Sigmoid colon (tissue), 7 donors: ENCODE results near the gene PHF21A. TPM values are rescaled to one million over a fixed set of nuclear protein-coding genes. Genes with fewer than 3 reads are reported as not detected.

Source experiments
- DNase-seq: peaks from one replicate; pipeline ENCODE4 v3.0.0-alpha.2; 2019
- H3K27ac ChIP-seq, 4 donors: fragments of 200-600 bp; sonication (generic); one replicate each; pipeline ENCODE4 v1.5.1; 2016 to 2019; ENCODE audit warnings: mild to moderate bottlenecking in 1 of 4
- H3K27me3 ChIP-seq, 3 donors: fragments of 200-600 bp; sonication (generic); one replicate each; pipeline ENCODE4 v1.5.1; 2019; ENCODE audit warnings: mild to moderate bottlenecking in 1 of 3
- H3K36me3 ChIP-seq, 4 donors: fragments of 200-600 bp; sonication (generic); one replicate each; pipeline ENCODE4 v1.5.1; 2016 to 2019
- H3K4me1 ChIP-seq, 4 donors: fragments of 200-600 bp; sonication (generic); one replicate each; pipeline ENCODE4 v1.5.1; 2017 to 2019
- H3K4me3 ChIP-seq, 4 donors: fragments of 200-600 bp; sonication (generic); one replicate each; pipeline ENCODE4 v1.5.1; 2017 to 2019; ENCODE audit warnings: mild to moderate bottlenecking in 2 of 4, moderate library complexity in 1 of 4
- H3K9me3 ChIP-seq, 4 donors: fragments of 200-600 bp in 3 of 4; sonication (generic) in 3 of 4; one replicate each; pipeline versions ENCODE4 v1.5.1 to v1.6.1; 2013 to 2019
- EP300 ChIP-seq, 4 donors: sonication (generic); formaldehyde crosslinking; IDR thresholded peaks; one replicate each; pipeline ENCODE4 v1.6.1; 2017; ENCODE audit warnings: antibody characterized with exemption in 4 of 4
- POLR2A ChIP-seq, 2 donors: fragments of 450-650 bp; IDR thresholded peaks; one replicate each; pipeline ENCODE4 v1.6.1; 2016; ENCODE audit warnings: antibody characterized with exemption in 2 of 2, mild to moderate bottlenecking in 2 of 2, moderate library complexity in 2 of 2
- POLR2AphosphoS5 ChIP-seq, 4 donors: sonication (generic); formaldehyde crosslinking; IDR thresholded peaks; one replicate each; pipeline ENCODE4 v1.6.1; 2017; ENCODE audit warnings: antibody characterized with exemption in 4 of 4
- WGBS, 2 donors: extraction: QIAGEN DNeasy Blood & Tissue Kit; methylation state at CpG; one replicate each; pipeline ENCODE4 v1.1.7; 2013; 5-methylcytosine and 5-hydroxymethylcytosine counted together
- intact Hi-C: fragments of 100-400 bp; cut with DNase I; formaldehyde crosslinking; loops from one replicate; pipeline ENCODE4 v1.15.1; 2023
- polyA plus RNA-seq, 3 donors: library from polyadenylated mRNA; stranded (reverse); fragments of 200-250 nt; gene quantifications; one replicate each; pipeline ENCODE4 v1.2.3, GENCODE V29; 2013
- total RNA-seq, 4 donors: library from RNA; depleted of rRNA; stranded (reverse); fragments of >200 nt; gene quantifications; one replicate each; pipeline ENCODE4 v1.1.0, GENCODE V29; 2016
- TF ChIP-seq, protein P1 (sequence below), 4 experiments: fragments of 450-650 bp in 3 of 4; fragments of 200-600 bp in 1 of 4; IDR thresholded peaks; one replicate each; pipeline ENCODE4 v1.5.1; 2016 to 2019; ENCODE audit warnings: antibody characterized with exemption in 4 of 4, mild to moderate bottlenecking in 3 of 4, moderate library complexity in 2 of 4
- donor health status: healthy with polysubstance abuse.
- donor health status: Bipolar disorder and iron deficiency.
- donor health status: healthy.

Gene PHF21A
- total and polyA plus RNA-seq, 7 donors: 5.3 to 58.6 (median 30.3) TPM

DNA sequence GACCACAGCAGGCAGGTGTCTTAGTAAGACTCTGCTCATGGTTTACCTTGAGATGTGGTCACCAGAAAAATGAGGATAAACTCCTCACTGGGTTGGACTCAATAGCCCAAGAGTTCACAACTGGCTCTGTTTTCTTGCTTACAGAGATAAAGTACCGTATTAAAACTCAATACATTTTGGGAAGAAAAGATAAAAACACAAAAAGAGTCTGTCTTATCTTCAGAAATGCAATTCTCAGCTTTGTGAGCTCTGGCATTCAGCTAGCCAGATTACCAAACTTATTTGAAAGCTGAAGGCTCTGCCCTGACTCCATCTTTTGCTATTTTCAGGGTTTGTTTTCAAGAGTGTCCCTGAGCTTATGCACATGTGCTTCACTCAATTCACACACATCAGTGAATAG, 75.4 kb downstream of the PHF21A start:
- Histone ChIP-seq H3K36me3 (no peaks in the 10 kb centered on the region), H3K27me3 (no peaks in the 10 kb centered on the region), H3K9me3 (no peaks in the 10 kb centered on the region), H3K4me1 (peaks cover 0 to 35% (median 19%) of the 10 kb centered on the region in 4 donors), H3K4me3 (no peak overlapping the region), H3K27ac (no peak overlapping the region)
- TF ChIP-seq POLR2AphosphoS5 (IDR thresholded peaks at IDR 0.05) (no peak), POLR2A (IDR thresholded peaks at IDR 0.05) (no peak), EP300 (IDR thresholded peaks at IDR 0.05) (no peak)
- TF ChIP-seq, protein P1, sequence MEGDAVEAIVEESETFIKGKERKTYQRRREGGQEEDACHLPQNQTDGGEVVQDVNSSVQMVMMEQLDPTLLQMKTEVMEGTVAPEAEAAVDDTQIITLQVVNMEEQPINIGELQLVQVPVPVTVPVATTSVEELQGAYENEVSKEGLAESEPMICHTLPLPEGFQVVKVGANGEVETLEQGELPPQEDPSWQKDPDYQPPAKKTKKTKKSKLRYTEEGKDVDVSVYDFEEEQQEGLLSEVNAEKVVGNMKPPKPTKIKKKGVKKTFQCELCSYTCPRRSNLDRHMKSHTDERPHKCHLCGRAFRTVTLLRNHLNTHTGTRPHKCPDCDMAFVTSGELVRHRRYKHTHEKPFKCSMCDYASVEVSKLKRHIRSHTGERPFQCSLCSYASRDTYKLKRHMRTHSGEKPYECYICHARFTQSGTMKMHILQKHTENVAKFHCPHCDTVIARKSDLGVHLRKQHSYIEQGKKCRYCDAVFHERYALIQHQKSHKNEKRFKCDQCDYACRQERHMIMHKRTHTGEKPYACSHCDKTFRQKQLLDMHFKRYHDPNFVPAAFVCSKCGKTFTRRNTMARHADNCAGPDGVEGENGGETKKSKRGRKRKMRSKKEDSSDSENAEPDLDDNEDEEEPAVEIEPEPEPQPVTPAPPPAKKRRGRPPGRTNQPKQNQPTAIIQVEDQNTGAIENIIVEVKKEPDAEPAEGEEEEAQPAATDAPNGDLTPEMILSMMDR (IDR thresholded peaks at IDR 0.05): no peak
- 92 to 100% methylated on average over 1 of the region's 1 CpG for WGBS, 2 donors
- no peak for DNase-seq
- intact Hi-C loops: no loop called here

DNA sequence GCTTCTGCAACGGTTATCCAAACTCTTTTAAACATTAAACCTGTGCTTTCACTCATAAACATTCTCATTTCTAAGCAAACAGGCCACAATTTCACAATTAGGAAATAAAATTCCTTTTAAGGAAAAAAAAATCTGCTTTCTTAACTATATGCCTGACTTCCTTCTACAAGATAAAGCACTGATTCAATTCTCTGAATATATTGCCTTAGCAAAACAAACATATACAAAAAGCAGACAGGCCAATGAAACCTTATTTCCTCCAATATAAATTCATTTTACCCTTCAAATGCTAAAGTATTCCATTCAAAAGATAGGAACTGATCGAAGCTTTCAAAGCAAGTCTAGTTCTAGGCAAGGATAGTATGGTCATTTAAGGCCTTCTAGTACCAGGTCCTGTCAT, 76.7 kb downstream of the PHF21A start:
- intact Hi-C loops: no loop called here
- H3K27ac ChIP-seq: no peak overlapping the region
- no peaks in the 10 kb centered on the region for H3K36me3 ChIP-seq
- 21 to 74% methylated on average over 2 of the region's 2 CpGs for WGBS, 2 donors
- no peaks in the 10 kb centered on the region for H3K27me3 ChIP-seq
- no peak for DNase-seq
- no peak for TF ChIP-seq POLR2A (IDR thresholded peaks at IDR 0.05)
- TF ChIP-seq EP300 (IDR thresholded peaks at IDR 0.05): no peak
- TF ChIP-seq, protein P1 (IDR thresholded peaks at IDR 0.05): no peak
- no peak for TF ChIP-seq POLR2AphosphoS5 (IDR thresholded peaks at IDR 0.05)
- H3K9me3 ChIP-seq: no peaks in the 10 kb centered on the region
- H3K4me3 ChIP-seq: no peak overlapping the region
- peaks cover 0 to 33% (median 11%) of the 10 kb centered on the region in 4 donors for H3K4me1 ChIP-seq

DNA sequence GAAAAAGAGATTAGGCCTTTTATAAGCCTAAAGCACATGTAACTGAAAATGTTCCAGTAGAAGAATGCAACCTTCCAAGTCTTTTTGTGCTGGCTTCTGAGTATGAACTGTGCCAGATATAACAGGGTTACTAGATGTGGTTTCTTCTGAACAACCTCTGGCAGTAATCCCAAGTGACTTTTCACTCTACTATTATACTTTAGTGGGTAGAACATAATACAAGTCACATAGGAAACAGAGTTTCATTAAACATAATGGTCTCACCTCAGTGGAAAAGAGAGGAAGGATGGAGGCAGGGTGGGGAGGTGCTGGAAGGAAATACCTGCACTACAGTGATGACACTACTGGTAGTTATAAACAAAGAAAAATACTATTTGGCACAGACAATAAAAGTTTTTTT, 81.3 kb downstream of the PHF21A start:
- TF ChIP-seq, protein P1 (IDR thresholded peaks at IDR 0.05): no peak
- no peak for TF ChIP-seq EP300 (IDR thresholded peaks at IDR 0.05)
- no peaks in the 10 kb centered on the region for H3K27me3 ChIP-seq
- H3K4me3 ChIP-seq: no peak overlapping the region
- DNase-seq: no peak
- peaks cover 0 to 22% (median 5%) of the 10 kb centered on the region in 4 donors for H3K4me1 ChIP-seq
- intact Hi-C loops: no loop called here
- no peaks in the 10 kb centered on the region for H3K36me3 ChIP-seq
- no peak overlapping the region for H3K27ac ChIP-seq
- no peaks in the 10 kb centered on the region for H3K9me3 ChIP-seq

DNA sequence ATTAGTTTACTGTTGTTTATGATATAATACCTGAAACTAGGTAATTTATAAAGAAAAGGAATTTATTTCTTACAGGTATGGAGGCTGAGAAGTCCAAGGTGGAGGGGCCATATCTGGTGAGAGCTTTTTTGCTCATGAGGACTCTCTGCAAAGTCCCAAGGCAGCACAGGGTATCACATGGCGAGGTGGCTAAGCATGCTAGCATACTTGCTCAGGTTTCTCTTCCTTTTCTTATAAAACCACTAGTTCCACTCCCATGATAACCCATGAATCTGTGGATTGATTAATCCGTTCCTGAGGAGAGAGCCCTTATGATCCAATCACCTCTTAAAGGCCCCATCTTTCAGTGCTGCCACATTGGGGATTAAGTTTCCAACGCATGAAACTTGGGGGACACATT, 82.7 kb downstream of the PHF21A start:
- TF ChIP-seq POLR2AphosphoS5 (IDR thresholded peaks at IDR 0.05) (no peak), POLR2A (IDR thresholded peaks at IDR 0.05) (no peak), EP300 (IDR thresholded peaks at IDR 0.05) (no peak)
- TF ChIP-seq, protein P1 (IDR thresholded peaks at IDR 0.05): no peak
- DNase-seq: no peak
- H3K9me3 ChIP-seq: no peaks in the 10 kb centered on the region
- no peaks in the 10 kb centered on the region for H3K36me3 ChIP-seq
- H3K27me3 ChIP-seq: no peaks in the 10 kb centered on the region
- intact Hi-C loops: no loop called here
- 86 to 93% methylated on average over 3 of the region's 3 CpGs for WGBS, 2 donors
- no peak overlapping the region for H3K27ac ChIP-seq
- H3K4me3 ChIP-seq: no peak overlapping the region
- peaks cover 0 to 20% (median 6%) of the 10 kb centered on the region in 4 donors for H3K4me1 ChIP-seq

DNA sequence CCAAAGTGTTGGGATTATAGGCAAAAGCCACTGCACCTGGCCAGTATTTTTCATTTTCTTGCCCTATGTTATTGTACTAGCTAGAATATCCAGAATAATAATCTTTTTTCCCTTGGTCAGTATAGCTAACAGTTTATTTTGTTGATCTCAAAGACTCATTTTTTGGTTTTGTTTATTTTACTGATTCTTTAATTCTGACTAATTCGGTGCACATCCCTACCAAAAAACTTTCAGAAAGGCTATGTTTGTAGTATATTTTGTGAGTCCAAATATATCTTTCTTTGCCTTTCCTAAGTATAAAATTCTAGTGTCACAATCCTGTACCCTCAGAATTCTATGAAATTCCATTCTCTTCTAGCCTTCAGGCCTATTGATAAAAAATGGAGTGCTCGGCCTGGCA, 84.3 kb downstream of the PHF21A start:
- no peaks in the 10 kb centered on the region for H3K9me3 ChIP-seq
- no peaks in the 10 kb centered on the region for H3K27me3 ChIP-seq
- no peak overlapping the region for H3K4me3 ChIP-seq
- TF ChIP-seq EP300 (IDR thresholded peaks at IDR 0.05): no peak
- no peak for TF ChIP-seq POLR2A (IDR thresholded peaks at IDR 0.05)
- TF ChIP-seq, protein P1 (IDR thresholded peaks at IDR 0.05): no peak
- no peak for TF ChIP-seq POLR2AphosphoS5 (IDR thresholded peaks at IDR 0.05)
- intact Hi-C loops: no loop called here
- WGBS, 2 donors: 86 to 94% methylated on average over 2 of the region's 2 CpGs
- peaks cover 0 to 16% (median 6%) of the 10 kb centered on the region in 4 donors for H3K4me1 ChIP-seq
- H3K27ac ChIP-seq: no peak overlapping the region
- no peak for DNase-seq
- H3K36me3 ChIP-seq: no peaks in the 10 kb centered on the region
